Measurements from ENCODE around the gene SMYD3. TPM values are rescaled to one million over a fixed set of nuclear protein-coding genes. Genes with fewer than 3 reads are reported as not detected.
"Not testable (repeated sequence)": the region's sequence is repeated elsewhere in the genome, so short reads cannot be mapped to it uniquely, and the experiment has no call there.

Gene SMYD3
- total RNA-seq, 1 donor from 2014 or later = 18.8 TPM

- no peak for DNase-seq (ENCODE audit: low spot score)
These were observed 698.9 kb downstream of the SMYD3 start for GRCh38 chr1:245807954-245808719.

- DNase-seq (ENCODE audit: low spot score) = no peak
These were observed 699.8 kb downstream of the SMYD3 start for GRCh38 chr1:245807306-245807705.

- no peak for DNase-seq (ENCODE audit: low spot score)
These were observed 701.5 kb downstream of the SMYD3 start for GRCh38 chr1:245805532-245805931.

- no peak for DNase-seq (ENCODE audit: low spot score)
These were observed 702.4 kb downstream of the SMYD3 start for GRCh38 chr1:245804696-245805095.

GRCh38 chr1:245803666-245804037 lies 703.4 kb downstream of the SMYD3 start:
- DNase-seq (ENCODE audit: low spot score) = no peak

- DNase-seq (ENCODE audit: low spot score) = no peak
These were observed 704.0 kb downstream of the SMYD3 start for GRCh38 chr1:245802941-245803665.

GRCh38 chr1:245800901-245801605 lies 706.0 kb downstream of the SMYD3 start:
- no peak for DNase-seq (ENCODE audit: low spot score)

- no peak for DNase-seq (ENCODE audit: low spot score)
These were observed 708.7 kb downstream of the SMYD3 start for GRCh38 chr1:245798349-245798711.

- DNase-seq (ENCODE audit: low spot score) = no peak
These were observed 709.3 kb downstream of the SMYD3 start for GRCh38 chr1:245797592-245798348.

GRCh38 chr1:245791410-245792312 lies 715.4 kb downstream of the SMYD3 start:
- no peak for DNase-seq (ENCODE audit: low spot score)

- DNase-seq (ENCODE audit: low spot score) = no peak
These were observed 716.6 kb downstream of the SMYD3 start for GRCh38 chr1:245790441-245790840.

GRCh38 chr1:245788886-245789285 lies 718.2 kb downstream of the SMYD3 start:
- no peak for DNase-seq (ENCODE audit: low spot score)

GRCh38 chr1:245788269-245788668 lies 718.8 kb downstream of the SMYD3 start:
- no peak for DNase-seq (ENCODE audit: low spot score)

GRCh38 chr1:245786948-245787347 lies 720.1 kb downstream of the SMYD3 start:
- DNase-seq (ENCODE audit: low spot score) = no peak

- DNase-seq (ENCODE audit: low spot score) = no peak
These were observed 727.0 kb downstream of the SMYD3 start for GRCh38 chr1:245779797-245780755.

- no peak for DNase-seq (ENCODE audit: low spot score)
These were observed 729.3 kb downstream of the SMYD3 start for GRCh38 chr1:245777752-245778151.

- no peak for DNase-seq (ENCODE audit: low spot score)
These were observed 730.3 kb downstream of the SMYD3 start for GRCh38 chr1:245776694-245777332.

- DNase-seq (ENCODE audit: low spot score) = no peak
These were observed 730.9 kb downstream of the SMYD3 start for GRCh38 chr1:245776139-245776538.

GRCh38 chr1:245774931-245775330 lies 732.1 kb downstream of the SMYD3 start:
- DNase-seq (ENCODE audit: low spot score) = not testable (repeated sequence)

Data from mucosa of gallbladder (tissue), 1 donor.